GM18867 (cell line): Measurements from ENCODE around the gene POLR2H.

Source experiments
- ATAC-seq: cut with Tn5 transposase; IDR thresholded peaks from one replicate; pipeline ENCODE4 v1.9.1; 2021; ENCODE audit warnings: mild to moderate bottlenecking, moderate library complexity; ENCODE audit not compliant: unreplicated experiment

The POLR2H gene

GRCh38 chr3:184368586-184369183 is 7.2 kb downstream of the POLR2H start:
- no peak for ATAC-seq

- peak; percentile 82 for ATAC-seq
Measured at GRCh38 chr3:184371570-184372018, 10.1 kb downstream of the POLR2H start.

GRCh38 chr3:184372296-184372821 is 10.8 kb downstream of the POLR2H start:
- ATAC-seq: no peak

GRCh38 chr3:184372911-184373310 is 11.4 kb downstream of the POLR2H start:
- no peak for ATAC-seq

- ATAC-seq: no peak
Measured at GRCh38 chr3:184373422-184373821, 11.9 kb downstream of the POLR2H start.

GRCh38 chr3:184375747-184376461 is 14.4 kb downstream of the POLR2H start:
- ATAC-seq: no peak

GRCh38 chr3:184377374-184377773 is 15.9 kb downstream of the POLR2H start:
- no peak for ATAC-seq

GRCh38 chr3:184377882-184378445 is 16.5 kb downstream of the POLR2H start, which contains the start of gene THPO:
TSS of gene THPO (minus strand) at chr3:184378207. CDS start at chr3:184376259, 1,948 bp downstream.
- no peak for ATAC-seq

GRCh38 chr3:184378651-184379357 is 17.3 kb downstream of the POLR2H start:
- ATAC-seq: no peak

- no peak for ATAC-seq
Measured at GRCh38 chr3:184379358-184380184, 18.1 kb downstream of the POLR2H start, which contains the start of gene CHRD. TSS of gene CHRD (plus strand) at chr3:184380054. CDS start at chr3:184380319, 265 bp downstream.

- no peak for ATAC-seq
Measured at GRCh38 chr3:184380185-184380626, 18.7 kb downstream of the POLR2H start.

- no peak for ATAC-seq
Measured at GRCh38 chr3:184380627-184381260, 19.2 kb downstream of the POLR2H start.

GRCh38 chr3:184381261-184382224 is 20.0 kb downstream of the POLR2H start:
- ATAC-seq: no peak

GRCh38 chr3:184382326-184383032 is 21.0 kb downstream of the POLR2H start:
- no peak for ATAC-seq

GRCh38 chr3:184383033-184383740 is 21.7 kb downstream of the POLR2H start:
- ATAC-seq: no peak

GRCh38 chr3:184384342-184384741 is 22.8 kb downstream of the POLR2H start:
- no peak for ATAC-seq

GRCh38 chr3:184384856-184385422 is 23.4 kb downstream of the POLR2H start:
- ATAC-seq: no peak
